OCI-M2 (cell line): ENCODE data around the gene NKX6-2.
"Not testable (repeated sequence)": the region's sequence is repeated elsewhere in the genome, so short reads cannot be mapped to it uniquely, and the experiment has no call there.

Experiments
- DNase-seq: peaks from one replicate; lab custom pipeline; 2025; ENCODE audit not compliant: unreplicated experiment; lab: John Stamatoyannopoulos, UW

The NKX6-2 gene

GRCh38 chr10:132785723-132786475 is at the start of gene NKX6-2:
TSS of gene NKX6-2 (minus strand) at chr10:132786147. CDS start at chr10:132785948, 199 bp downstream.
- no peak for DNase-seq

GRCh38 chr10:132834891-132835847 is 49.2 kb upstream of the NKX6-2 start:
- no peak for DNase-seq

- DNase-seq = no peak
Observed at GRCh38 chr10:132834311-132834761, 48.4 kb upstream of the NKX6-2 start.

DNA sequence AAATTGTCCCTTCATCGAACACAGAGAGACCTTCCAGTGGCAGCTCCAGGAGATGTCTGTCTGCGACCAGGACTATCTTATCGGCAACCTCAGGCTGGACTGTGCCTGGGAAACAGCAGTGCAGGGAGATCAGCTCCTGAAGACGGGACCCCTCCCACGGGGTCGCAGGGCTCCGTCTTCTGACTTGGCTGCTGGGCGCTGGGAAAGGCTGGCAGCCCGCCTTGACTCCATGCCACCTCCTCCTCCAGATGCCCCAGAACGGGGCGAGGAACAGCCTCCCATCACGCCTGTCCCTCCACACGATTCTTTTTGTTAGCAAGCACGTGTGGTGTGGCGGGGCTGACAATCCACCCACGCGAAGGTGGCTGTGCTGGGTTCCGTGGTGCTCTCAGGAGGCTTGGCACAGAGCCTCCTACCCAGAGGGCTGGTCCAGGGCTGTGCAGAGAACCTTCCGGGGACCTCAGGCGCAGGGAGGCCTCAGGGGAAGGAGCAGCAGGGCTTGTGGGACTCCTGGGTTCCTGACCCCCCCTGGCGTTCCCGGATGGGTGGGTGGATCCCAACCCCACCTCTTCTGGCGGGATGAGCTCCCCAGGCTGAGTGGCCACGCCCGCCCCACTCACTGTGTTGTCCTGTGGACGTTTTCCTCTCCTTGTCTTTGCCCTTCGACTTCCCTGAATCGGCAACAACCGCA is 47.6 kb upstream of the NKX6-2 start:
- DNase-seq = no peak

DNA sequence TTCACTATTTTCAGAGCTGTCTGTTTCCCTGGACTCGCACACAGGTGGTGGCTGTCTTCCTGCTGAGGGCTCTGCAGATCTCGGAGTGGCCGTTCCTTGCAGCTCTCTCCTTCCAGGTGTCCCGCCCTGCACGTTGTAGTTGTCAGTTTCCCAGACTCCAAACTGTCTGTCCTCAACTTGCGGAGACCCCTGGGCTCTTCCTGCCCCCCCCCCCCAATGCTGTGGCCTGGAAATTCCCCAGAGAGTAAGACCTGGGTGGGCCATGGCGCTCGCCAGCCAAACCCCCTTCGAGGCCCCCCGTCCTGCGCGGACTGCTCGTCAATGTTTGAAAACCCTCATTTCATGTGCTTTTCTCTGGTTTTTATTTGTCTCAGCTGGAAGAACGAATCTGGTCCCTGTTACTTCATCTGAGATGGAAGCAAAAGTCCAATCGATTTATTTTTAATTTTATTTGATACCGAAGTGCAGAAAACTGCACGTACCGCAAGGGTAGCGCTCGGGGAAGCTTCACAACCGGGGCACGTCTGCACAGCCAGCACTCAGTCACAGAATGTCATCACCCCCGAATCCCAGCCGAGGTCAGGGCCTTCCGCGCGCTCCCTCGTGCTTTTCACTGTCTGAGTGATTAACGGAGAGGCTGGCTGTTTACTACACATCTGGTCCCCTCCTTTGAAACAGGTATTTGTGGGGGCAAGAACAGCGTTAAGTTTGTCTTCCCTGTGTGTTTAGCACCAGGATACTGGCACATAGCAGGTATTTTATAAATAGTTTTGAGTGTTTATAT is 46.4 kb upstream of the NKX6-2 start:
- DNase-seq = no peak

DNA sequence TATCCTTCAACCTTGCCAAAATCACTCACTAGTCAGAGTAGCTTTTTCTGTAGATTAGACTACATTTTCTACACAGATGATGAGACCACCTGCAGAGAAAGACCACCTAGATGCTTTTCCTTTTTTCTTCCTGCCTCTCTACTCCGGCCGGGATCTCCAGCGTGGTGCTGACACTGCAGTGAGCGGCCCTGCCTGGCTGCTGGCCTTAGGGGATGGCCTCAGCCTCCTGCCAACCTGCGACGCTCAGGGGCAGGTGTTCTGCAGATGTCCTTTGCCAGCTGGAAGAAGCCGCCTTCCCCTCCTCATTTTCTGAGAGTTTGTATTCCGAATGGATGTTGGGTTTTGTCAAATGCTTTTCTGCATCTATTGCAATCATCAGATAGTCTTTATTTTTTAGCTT is 43.5 kb upstream of the NKX6-2 start:
- DNase-seq = no peak

DNA sequence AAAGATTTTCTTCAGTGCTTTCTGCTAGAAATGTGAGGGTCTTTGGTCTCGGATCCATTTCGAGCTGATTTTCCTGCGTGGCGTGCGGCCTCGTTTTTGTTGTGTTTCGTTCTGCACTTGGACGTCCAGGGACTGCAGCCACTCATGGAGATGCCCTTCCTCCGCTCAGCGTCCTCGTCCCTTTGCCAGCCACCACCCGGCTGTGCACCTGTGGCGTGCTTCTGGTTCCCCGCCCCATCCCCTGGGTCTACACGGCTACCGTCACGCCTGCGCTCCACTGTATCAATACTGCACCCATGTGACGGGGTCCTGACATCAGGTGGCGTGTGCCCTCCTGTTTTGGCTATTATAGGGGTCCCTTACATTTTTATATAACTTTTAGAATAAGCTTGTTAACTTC is 42.7 kb upstream of the NKX6-2 start:
- DNase-seq = no peak

DNA sequence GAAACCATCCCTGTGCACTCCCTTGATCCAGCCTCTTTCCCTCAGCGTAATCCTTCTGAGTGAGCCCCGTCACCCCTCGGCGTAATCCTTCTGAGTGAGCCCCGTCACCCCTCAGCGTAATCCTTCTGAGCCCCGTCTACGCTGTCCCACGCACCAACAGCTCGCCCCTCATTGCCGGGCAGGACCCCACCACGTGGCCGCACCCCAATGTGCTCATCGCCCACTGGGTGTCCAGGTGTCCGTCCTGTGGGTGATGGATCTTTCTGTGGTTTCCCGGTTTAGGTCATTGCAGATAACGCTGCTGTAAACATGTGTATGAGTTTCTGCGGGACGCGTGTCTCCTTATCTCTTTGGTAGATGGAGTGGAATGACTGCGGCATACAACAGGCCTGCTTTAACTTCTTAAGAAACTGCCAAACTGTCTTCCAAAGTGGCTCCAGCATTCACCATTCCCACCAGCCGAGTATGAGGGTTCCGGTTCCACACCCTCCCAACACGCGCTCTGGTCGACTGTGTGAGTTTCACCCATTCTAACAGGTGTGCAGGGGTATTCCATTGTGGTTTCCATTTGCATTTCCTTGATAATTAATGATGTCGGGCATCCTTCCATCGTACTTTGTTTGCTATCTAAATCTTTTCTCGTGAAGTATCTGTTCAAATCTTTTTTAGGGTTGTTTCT is 42.1 kb upstream of the NKX6-2 start:
- no peak for DNase-seq

GRCh38 chr10:132827423-132827789 is 41.5 kb upstream of the NKX6-2 start:
- no peak for DNase-seq

GRCh38 chr10:132826524-132827422 is 40.8 kb upstream of the NKX6-2 start:
- no peak for DNase-seq

DNA sequence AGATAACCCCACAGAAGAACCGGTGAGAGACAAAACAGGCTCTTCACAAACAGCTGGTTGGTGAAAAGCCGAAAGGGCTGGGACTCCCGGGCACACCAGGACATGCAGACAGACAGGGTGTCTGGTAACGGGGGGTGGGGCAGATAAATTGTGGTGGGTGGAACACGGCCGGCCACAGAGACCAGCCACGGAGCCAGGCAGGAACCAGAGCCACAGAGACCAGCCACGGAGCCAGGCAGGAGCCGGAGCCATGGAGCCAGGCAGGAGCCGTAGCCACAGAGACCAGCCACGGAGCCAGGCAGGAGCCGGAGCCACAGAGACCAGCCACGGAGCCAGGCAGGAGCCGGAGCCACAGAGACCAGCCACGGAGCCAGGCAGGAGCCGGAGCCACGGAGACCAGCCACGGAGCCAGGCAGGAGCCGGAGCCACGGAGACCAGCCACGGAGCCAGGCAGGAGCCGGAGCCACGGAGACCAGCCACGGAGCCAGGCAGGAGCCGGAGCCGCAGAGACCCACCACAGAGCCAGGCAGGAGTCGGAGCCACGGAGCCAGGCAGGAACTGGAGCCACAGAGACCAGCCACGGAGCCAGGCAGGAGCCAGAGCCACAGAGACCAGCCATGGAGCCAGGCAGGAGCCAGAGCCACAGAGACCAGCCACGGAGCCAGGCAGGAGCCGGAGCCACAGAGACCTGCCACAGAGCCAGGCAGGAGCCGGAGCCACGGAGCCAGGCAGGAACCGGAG is 40.0 kb upstream of the NKX6-2 start:
- not testable (repeated sequence) for DNase-seq

DNA sequence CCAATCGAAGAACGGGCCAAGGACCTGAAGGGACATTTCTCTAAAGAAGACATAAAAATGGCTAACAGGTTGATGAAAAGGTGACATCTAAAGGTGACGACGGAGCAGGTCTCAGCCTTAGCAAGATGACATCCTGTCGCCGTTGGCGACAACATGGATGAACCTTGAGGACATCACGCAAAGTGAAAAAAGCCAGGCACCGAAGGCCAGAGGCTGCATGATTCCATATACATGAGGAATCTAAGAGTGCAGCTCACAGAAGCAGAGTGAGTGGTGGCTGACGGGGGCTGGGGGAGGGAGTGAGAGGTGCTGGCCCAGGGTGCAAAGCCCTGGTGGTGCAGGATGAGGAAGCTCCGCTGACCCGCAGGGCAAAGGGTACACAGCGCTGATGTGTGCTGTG is 34.1 kb upstream of the NKX6-2 start:
- DNase-seq = no peak

DNA sequence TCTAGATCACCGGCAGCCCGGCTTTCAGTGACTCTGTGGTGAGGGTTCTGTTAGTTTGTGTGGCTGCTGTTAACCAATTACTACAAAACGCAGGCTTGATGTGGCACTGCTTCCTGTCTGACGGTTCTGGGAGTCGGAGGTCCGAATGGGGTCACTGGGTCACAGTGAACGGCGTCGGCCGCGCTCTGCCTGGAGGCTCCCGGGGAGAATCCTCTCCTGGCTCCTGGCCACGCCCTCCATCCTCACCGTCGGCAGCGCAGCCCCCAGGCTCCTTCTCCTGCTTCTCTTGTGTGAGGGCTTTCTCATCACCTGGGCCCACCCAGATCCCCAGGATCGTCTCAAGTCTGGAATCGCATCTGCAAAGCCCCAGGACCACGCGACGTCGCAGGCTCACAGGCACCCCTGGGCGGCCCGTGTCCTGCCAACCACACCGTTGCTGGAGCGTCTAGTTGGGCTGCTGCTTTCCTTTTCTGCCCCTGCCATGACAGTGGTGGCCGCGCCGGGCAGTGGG is 31.8 kb upstream of the NKX6-2 start:
- DNase-seq = no peak

- DNase-seq = no peak
Observed at GRCh38 chr10:132816718-132817117, 30.8 kb upstream of the NKX6-2 start.

GRCh38 chr10:132815168-132815857 is 29.4 kb upstream of the NKX6-2 start:
- no peak for DNase-seq

GRCh38 chr10:132814469-132814856 is 28.5 kb upstream of the NKX6-2 start:
- DNase-seq = no peak
